Osteoblast (primary cell): Measurements from ENCODE around the gene FNBP1. TPM values are rescaled to one million over a fixed set of nuclear protein-coding genes. Genes with fewer than 3 reads are reported as not detected.

Source experiments
- DNase-seq: peaks from one replicate; pipeline ENCODE4 v3.0.0; 2011; ENCODE audit warnings: low spot score, mixed read lengths; ENCODE audit not compliant: insufficient read length; ENCODE audit errors: missing footprints
- H2AFZ ChIP-seq: 2 replicates; pipeline ENCODE4 v1.6.0; 2011; ENCODE audit warnings: mild to moderate bottlenecking, low read length
- H3K27ac ChIP-seq: 2 replicates; pipeline ENCODE4 v1.5.1; 2011; ENCODE audit warnings: mild to moderate bottlenecking, low read depth, low read length, moderate library complexity
- H3K27me3 ChIP-seq: 2 replicates; pipeline ENCODE4 v1.6.0; 2012; ENCODE audit warnings: mild to moderate bottlenecking, control low read depth, inconsistent platforms, low read length, moderate library complexity; ENCODE audit not compliant: insufficient read depth
- H3K36me3 ChIP-seq: 2 replicates; pipeline ENCODE4 v1.5.1; 2011; ENCODE audit warnings: mild to moderate bottlenecking, low read length, control low read depth, moderate library complexity; ENCODE audit not compliant: insufficient read depth
- H3K4me1 ChIP-seq: 2 replicates; pipeline ENCODE4 v1.5.1; 2011; ENCODE audit warnings: mild to moderate bottlenecking, low read length, control low read depth, moderate library complexity; ENCODE audit not compliant: insufficient read depth
- H3K4me2 ChIP-seq: 2 replicates; pipeline ENCODE4 v1.6.0; 2011; ENCODE audit warnings: mild to moderate bottlenecking, low read length; ENCODE audit not compliant: insufficient read depth
- H3K4me3 ChIP-seq: fragments of 200-600 bp; sonication (generic); 3 replicates; pipeline ENCODE4 v1.5.1; 2012; ENCODE audit warnings: mild to moderate bottlenecking, low read length, inconsistent platforms; ENCODE audit not compliant: insufficient read depth
- H3K79me2 ChIP-seq: 2 replicates; pipeline ENCODE4 v1.6.0; 2012; ENCODE audit warnings: mild to moderate bottlenecking, low read length, control low read depth, inconsistent platforms; ENCODE audit not compliant: insufficient read depth
- H3K9me3 ChIP-seq: 2 replicates; pipeline ENCODE4 v1.5.1; 2011; ENCODE audit warnings: low read depth, low read length, control low read depth
- H4K20me1 ChIP-seq: 2 replicates; pipeline ENCODE4 v1.6.0; 2012; ENCODE audit warnings: mild to moderate bottlenecking, low read length, control low read depth; ENCODE audit not compliant: insufficient read depth
- CTCF ChIP-seq: IDR thresholded peaks from 2 replicates; pipeline ENCODE4 v1.5.1; 2011; ENCODE audit warnings: mild to moderate bottlenecking, low read depth, low read length, moderate library complexity; ENCODE audit errors: extremely low read depth
- total RNA-seq: library from RNA; depleted of rRNA; stranded (reverse); fragments of >200 nt; gene quantifications from 2 replicates; pipeline ENCODE4 v1.2.3, GENCODE V29; 2012

Gene FNBP1
- total RNA-seq, 1 donor = 31.8 TPM

- Histone ChIP-seq H2AFZ (no peak overlapping the region), H3K4me2 (no peak overlapping the region), H3K9me3 (no peaks in the 10 kb centered on the region), H3K27me3 (no peaks in the 10 kb centered on the region), H3K36me3 (peaks cover 51% of the 10 kb centered on the region), H3K79me2 (no peaks in the 10 kb centered on the region), H3K4me1 (peaks cover 20% of the 10 kb centered on the region), H3K4me3 (no peak overlapping the region), H4K20me1 (peaks cover 14% of the 10 kb centered on the region), H3K27ac (no peak overlapping the region)
- TF ChIP-seq CTCF = no peak
- no peak for DNase-seq
Measured at GRCh38 chr9:129852579-129852978, 190.4 kb downstream of the FNBP1 start.

- Histone ChIP-seq H3K27ac (no peak overlapping the region), H3K36me3 (peaks cover 45% of the 10 kb centered on the region), H3K4me3 (no peak overlapping the region), H3K4me1 (peaks cover 20% of the 10 kb centered on the region), H3K79me2 (no peaks in the 10 kb centered on the region), H3K4me2 (no peak overlapping the region), H3K9me3 (no peaks in the 10 kb centered on the region), H3K27me3 (no peaks in the 10 kb centered on the region), H2AFZ (no peak overlapping the region), H4K20me1 (peaks cover 14% of the 10 kb centered on the region)
- no peak for TF ChIP-seq CTCF
- no peak for DNase-seq
Measured at GRCh38 chr9:129851821-129852220, 191.2 kb downstream of the FNBP1 start.

GRCh38 chr9:129850821-129851550 is 192.0 kb downstream of the FNBP1 start:
- H2AFZ ChIP-seq = no peak overlapping the region
- no peak for TF ChIP-seq CTCF
- no peak overlapping the region for H3K4me2 ChIP-seq
- H3K27me3 ChIP-seq = no peaks in the 10 kb centered on the region
- peak overlapping the region; percentile 35 for H3K27ac ChIP-seq
- no peaks in the 10 kb centered on the region for H3K9me3 ChIP-seq
- peaks cover 16% of the 10 kb centered on the region for H4K20me1 ChIP-seq
- peaks cover 20% of the 10 kb centered on the region for H3K4me1 ChIP-seq
- no peaks in the 10 kb centered on the region for H3K79me2 ChIP-seq
- DNase-seq = no peak
- H3K4me3 ChIP-seq = no peak overlapping the region
- H3K36me3 ChIP-seq = peaks cover 44% of the 10 kb centered on the region

GRCh38 chr9:129849901-129850300 is 193.1 kb downstream of the FNBP1 start:
- peaks cover 35% of the 10 kb centered on the region for H3K36me3 ChIP-seq
- H3K4me1 ChIP-seq = peaks cover 20% of the 10 kb centered on the region
- no peak for TF ChIP-seq CTCF
- no peak overlapping the region for H3K4me2 ChIP-seq
- H3K79me2 ChIP-seq = peaks cover 4% of the 10 kb centered on the region
- H3K27me3 ChIP-seq = no peaks in the 10 kb centered on the region
- no peak overlapping the region for H2AFZ ChIP-seq
- DNase-seq = no peak
- H3K4me3 ChIP-seq = no peak overlapping the region
- H3K9me3 ChIP-seq = no peaks in the 10 kb centered on the region
- H4K20me1 ChIP-seq = peaks cover 14% of the 10 kb centered on the region
- no peak overlapping the region for H3K27ac ChIP-seq
